ENCODE measurements around the gene CDH12.
"Not testable (repeated sequence)": the region's sequence is repeated elsewhere in the genome, so short reads cannot be mapped to it uniquely, and the experiment has no call there.

Gene CDH12

DNA sequence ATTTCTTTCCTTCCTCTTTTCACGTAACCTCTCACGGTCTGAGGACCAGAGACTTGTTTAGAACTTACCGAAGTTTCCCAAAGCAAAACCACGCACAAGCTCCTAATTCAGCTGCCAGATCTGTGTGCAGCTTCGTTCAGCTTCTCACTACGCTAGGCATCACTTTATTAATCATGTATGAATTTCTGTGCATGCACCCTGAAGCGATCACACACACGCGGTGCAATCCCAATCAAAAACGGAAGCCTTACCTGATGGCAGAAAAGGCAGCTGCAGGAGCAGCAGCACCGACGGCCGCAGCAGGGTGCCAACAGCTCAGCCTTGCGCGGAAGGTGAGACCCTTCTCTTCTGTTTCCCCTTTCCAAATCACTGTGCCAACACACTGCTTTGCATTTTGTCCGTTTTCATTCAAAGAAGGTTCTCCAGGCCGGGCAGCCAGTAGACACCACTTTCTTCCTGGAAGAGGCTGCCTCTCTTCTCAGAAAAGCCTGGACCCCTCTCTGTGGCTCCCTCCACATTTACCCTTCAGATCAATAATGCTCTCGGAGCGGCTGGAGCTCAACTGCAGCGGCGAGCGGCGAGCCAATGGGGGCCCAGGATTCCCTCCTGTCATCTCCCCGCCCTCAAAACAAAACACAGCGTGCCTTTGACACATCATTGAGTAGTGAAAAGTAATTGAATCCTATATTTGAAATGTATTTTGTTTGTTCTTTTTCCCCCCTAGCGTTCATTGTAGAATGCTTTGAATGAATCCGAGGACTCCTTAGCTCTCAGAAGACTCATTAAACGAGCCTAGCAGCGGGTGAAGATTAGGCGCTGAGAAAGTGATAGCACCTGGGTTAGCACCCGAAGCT is at the start of gene CDH12:
TSS of gene CDH12 (minus strand) at position 538 of the 854 bp plus-strand sequence.
- DNase-seq (ENCODE audit: low read depth) = no peak

DNA sequence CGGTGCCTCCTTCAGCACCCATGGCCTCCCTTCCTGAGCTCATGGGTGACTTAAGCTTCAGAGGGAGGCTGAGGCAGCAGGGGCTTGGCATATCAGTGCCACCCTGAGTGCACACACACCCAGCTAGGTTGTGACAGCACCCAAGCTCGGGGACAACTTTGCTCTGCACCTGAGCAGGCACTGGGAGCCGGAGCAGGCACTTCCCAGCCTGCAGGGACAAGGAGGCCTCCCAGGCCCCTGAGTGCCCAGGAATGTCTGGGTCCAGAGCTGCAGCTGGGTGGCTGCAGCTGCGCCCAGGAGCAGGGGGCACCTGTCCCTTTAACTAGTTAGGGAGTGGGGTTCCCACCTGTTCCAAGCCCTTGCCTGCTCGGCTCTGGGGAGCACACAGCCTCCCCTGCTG is 48.7 kb upstream of the CDH12 start:
- no peak for DNase-seq (ENCODE audit: low read depth)

DNA sequence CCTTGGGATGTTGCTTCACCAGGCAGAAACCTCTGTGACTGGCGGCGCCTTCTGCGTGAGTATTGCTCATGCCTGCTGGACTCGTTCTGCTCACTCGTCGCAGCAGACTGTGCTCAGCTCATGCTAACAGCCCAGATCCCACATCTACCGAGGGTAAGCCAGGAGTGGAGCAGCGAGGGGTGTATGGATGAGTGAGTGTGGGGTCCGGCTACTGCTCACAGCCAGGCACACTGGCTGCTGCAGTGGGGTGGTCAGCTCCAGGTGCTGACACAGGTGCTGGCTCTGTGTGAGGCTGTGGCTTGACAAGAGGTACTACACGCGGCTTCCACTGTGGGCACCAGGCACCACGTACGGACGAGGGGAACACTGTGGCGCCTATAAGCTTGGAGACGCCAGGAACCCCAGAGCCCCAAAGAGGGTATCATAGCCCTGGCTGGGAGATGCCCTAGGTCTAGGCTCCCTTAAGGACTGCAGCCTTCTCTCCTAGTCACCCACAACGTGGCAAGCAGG is 47.7 kb upstream of the CDH12 start:
- no peak for DNase-seq (ENCODE audit: low read depth)

DNA sequence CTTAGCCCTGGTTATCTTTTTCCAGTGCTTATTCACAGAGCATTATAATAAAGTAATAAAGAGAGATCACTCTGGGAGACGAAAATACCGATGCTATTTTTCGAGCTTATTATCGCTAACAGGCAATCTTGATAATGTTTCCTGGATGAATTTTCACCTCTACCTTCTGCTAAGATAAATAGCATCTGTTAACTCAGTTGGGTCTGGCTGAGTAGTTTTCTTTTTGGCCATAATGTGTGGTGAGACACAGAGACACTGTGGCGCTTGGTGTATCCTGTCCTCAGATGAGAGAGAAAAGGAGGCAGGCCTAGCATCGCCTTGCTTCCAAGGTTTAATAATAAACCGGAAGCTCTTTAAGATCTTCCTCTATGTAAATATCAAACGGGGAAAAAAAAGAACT is 46.2 kb upstream of the CDH12 start:
- no peak for DNase-seq (ENCODE audit: low read depth)

DNA sequence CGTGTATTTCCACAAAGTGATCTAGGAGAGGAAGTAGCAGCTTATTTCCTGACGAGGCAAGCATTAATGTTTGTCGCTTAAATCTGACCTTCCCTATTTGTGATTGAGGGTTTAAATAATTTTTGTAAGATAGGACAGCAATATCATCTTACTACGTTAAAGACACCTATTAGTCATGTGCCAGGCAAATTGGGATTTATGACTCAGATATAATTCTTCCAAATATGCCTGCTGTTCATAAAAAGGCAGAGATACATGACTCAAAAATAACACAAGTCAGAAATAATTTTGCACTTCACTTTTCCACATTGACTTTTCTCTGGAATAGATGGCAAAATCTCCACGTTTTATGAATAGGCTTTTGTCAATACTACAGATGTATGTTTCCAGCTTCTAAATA is 43.0 kb upstream of the CDH12 start:
- no peak for DNase-seq (ENCODE audit: low read depth)

DNA sequence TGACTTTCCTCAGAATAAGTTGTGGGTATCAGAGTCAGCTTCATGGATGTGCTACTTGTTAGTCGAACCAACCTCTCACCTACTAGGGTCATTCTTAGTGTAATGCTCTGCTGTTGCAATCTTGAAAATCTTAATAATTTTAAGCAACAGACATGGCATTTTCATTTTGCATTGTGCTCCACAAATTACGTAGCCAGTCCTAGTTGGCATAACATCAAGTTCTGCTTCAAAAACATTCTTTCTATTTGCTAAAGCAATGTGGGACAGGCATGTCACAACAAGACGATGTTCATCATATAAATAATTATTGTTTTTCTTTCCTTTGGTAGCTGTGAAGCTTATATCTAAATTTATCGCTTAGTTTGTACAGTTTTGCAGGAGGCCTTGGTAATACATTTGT is 39.3 kb upstream of the CDH12 start:
- DNase-seq (ENCODE audit: low read depth) = no peak

DNA sequence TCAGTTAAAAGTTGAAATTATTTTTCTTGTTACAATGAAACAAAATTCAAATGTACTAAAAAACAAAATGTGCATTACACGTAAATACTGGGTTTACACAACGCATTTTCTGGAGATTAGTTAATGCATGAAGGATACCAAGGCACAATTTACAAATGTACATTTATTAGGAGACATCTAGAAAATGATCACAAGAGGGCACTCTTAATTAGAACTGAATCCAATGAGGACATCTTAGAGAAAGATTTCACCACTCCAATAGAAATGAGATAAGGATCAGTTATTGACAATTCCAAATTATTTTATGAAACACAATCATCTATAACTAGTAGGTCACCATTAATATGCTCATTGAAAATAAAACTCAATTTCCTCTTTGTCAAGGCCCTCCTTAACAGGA is 36.6 kb upstream of the CDH12 start:
- no peak for DNase-seq (ENCODE audit: low read depth)

DNA sequence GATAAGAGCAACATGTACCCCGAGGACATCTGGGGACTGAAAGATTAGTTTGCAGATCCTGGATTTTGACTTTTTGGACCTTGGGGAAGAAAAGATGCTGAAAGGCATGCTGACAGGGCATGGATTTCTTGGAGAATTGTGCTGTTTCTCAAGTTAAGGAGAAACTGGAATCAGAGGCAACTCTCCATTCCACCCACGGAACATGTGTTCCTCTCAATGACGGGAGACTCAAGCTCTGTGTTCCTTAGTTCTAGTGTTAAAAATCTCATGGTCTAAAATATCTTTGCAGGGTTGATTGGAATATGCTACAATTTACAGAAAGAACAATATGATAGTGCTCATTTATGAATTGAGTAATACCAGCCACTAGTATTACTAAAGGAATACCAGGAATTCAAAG is 34.4 kb upstream of the CDH12 start:
- DNase-seq (ENCODE audit: low read depth) = no peak

DNA sequence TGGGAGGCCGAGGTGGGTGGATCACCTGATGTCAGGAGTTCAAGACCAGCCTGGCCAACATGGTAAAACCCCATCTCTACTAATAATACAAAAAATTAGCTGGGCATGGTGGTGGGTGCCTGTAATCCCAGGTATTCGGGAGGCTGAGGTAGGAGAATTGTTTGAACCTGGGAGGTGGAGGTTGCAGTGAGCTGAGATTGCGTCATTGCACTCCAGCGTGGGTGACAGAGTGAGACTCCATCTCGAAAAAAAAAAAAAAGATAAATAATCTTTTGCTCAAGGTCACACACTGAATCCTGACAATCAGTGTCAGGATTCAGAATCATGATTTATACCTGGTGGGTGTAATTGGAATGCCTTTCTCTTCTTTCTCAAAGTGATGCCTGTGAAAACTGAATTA is 5.8 kb upstream of the CDH12 start:
- DNase-seq (ENCODE audit: low read depth) = not testable (repeated sequence)

DNA sequence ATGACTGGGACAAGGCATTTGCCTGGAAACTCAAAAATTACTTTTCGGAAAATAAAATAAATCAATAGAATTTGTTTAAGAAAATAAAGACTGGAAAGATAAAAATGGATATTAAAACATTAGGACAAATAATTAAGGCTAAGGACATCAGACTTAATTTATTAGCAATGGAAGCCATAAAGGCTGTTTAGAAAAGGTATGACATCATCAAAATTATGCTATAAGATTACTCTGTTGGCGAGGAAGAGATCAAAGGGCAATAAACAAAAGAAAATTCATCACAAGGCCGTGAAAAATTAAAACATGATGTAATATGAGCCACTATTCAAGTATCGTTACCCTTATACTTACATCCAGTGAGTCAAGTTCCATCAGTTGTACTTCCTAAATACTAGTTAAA is 2.7 kb upstream of the CDH12 start:
- no peak for DNase-seq (ENCODE audit: low read depth)

DNA sequence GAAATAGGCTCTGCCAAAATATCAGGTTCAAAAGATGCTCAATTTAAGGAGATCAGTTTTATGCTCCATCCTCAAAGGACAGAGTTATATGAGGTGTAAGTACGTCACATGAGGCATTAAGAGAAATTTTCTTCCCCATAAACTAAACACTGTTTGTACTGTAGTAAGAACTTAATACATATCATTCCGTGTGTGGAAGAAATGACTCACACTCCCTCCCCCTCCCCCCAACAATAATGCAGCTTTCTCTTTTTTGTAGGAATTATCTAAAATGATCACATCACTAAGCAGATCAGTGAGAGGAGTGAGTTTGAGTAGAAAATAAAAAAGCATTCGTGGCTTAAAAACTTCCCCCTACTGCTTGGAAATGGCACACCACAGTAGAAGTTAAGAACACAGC is 2.2 kb downstream of the CDH12 start:
- DNase-seq (ENCODE audit: low read depth) = no peak

DNA sequence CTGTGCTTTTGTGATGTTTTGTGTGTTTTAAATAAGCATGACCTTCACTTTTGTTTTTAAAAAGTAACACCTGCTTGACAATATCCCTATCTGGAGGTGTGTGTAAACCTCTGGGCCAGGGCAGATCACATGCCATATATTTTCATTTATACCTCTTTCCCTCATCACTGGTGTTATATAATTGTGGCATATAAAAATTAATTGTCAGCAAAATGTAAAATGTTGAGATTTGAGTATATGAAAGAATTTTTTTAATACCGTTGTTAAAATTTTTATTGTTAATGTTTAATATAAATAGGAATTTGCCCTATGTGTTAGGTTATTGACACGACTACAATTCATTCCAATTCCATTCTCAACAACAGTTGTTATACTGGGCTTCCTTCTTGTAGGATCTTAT is 6.5 kb downstream of the CDH12 start:
- DNase-seq (ENCODE audit: low read depth) = no peak

DNA sequence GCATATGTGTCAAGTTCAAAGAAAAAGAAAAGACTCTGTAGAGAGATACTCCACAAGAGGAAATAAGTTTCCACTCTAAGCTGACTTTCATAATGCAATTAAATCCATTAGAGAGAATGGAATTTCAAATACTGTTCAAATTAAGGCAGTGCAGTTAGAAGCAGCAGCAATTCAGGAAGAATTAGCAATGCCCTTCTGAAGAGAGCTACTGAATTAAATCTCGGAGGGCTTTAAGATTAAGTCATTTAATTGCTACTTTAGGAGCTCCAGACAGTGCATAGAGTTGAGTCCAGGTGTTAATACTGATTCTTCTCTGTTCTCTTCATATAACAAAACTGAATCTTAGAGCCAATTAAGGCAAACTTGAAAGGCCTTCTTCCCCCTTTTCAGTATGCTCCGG is 8.5 kb downstream of the CDH12 start:
- DNase-seq (ENCODE audit: low read depth) = no peak

DNA sequence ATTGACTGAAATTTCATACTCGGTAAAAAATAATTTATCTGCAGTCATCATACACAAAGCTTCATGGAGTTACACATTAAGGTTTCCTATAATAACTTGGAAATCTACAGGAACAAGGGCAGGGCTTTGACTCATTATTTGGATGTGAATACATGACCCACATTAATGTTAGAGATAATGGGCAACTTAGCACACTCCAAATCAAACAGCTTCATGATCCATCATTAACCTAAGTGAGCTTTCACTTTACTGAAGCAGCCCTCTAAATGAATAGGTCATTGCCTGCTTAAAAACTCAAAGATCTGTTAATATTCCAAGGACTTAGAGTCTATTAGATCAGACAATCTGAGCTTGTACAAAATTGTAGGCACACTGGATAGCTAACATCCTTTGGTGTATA is 9.0 kb downstream of the CDH12 start:
- DNase-seq (ENCODE audit: low read depth) = no peak

DNA sequence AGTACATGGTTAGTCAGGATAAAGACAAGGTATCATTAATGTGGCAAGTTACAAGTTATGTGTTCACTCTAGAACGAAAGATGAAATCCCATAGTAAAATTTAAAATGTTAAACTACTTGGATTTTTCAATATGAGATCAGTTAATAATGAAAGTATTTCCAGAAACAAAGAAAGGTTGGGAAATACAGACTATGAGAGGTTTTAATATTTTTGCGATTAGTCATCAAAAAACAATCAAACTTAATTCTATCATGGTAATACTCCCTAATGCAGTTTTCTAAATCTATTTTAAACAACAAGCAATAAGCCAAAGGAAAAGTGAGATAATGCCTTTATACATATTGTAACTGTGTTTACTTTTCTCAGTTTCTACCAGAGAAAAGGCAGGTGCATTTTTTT is 10.6 kb downstream of the CDH12 start:
- no peak for DNase-seq (ENCODE audit: low read depth)

DNA sequence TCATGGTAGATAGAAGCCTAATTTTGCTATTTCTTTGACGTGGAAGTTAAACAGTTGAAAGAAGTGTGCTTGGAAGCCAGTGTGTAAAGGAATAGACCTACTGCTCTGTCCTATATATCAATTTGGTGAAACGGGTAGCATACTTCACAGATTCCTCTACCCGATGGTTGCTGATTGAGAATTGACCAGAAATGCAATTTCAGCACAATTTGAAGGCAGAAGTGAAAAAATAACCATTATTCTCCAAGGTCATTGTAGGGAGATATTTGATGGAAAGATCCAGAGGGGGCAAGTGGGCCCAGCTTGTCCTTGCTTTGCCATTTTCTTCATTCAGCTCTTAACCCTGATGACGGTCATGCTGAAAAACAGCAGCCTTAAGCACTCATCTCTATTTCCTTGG is 15.3 kb downstream of the CDH12 start:
- no peak for DNase-seq (ENCODE audit: low read depth)

DNA sequence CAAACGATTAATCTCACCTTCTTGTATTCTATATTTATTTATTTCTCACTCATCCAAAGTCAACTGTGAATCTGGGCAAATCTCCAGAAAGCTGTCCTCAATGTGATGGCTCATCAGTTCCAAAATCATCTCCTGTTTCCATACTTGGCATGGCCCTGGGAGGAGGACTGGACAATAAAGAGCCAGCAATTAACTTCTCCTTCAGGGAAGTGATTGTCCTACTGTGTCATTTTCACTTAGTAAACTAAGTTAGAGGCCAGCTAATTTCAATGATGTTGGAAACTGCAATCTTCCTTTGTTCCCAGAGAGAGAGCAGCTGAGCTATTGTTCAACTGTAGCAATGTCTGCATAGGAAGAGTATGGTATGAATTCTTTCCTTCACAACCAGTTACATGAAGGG is 17.5 kb downstream of the CDH12 start:
- no peak for DNase-seq (ENCODE audit: low read depth)

DNA sequence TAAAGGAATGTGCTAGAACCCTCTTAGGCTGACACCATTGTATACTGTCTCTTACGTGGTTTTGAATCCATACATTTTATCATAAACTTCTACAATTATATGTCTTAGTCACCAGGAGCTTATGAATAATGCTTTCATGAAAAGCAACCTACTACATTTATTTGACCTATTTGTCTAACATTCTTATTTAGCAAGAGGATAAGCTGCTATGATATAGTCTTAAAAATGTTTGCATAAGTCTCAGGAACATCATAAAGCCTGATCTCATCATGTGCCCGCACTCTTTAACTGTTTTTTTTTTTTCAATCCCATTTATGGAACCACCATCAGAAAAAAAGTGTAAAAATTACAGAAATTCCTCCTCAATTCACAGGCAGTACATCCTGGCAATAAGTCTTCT is 59.7 kb downstream of the CDH12 start:
- DNase-seq (ENCODE audit: low read depth) = no peak

DNA sequence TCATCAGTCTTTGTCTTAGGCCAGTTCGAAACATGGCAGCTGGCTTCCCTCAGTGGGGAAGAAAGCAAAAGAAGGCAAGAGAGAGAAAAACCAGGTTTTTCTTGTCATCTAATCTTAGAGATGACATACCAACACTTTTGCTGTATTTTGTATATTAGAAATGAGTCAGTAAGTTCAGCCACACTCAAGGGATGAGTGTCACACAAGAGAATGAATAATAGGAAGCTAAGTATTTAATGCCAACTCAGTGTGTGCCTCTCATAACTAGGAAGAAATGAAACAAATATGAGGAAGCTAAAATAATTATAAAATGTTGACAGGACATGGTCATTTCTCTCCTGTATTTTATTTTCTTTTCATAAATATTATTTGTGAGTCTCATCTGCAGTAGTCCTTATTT is 65.3 kb downstream of the CDH12 start:
- no peak for DNase-seq (ENCODE audit: low read depth)

DNA sequence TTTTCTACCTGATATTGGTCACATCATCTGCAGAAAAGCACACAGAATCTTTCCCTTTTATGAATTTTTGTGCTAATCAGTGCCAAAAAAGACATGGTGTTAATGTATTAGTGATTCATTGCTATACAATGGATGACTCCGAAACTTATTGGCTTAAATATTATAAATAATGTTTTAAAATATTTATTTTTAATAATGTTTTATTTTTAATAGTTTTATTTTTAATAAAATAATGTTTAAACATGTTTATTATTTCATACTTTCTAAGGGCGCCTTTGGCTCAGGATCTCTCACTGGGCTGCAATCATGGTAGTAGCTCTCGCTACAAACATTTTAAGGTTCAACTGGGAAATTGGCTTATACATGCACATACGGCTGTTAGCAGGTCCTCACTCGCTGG is 65.7 kb downstream of the CDH12 start:
- no peak for DNase-seq (ENCODE audit: low read depth)

DNA sequence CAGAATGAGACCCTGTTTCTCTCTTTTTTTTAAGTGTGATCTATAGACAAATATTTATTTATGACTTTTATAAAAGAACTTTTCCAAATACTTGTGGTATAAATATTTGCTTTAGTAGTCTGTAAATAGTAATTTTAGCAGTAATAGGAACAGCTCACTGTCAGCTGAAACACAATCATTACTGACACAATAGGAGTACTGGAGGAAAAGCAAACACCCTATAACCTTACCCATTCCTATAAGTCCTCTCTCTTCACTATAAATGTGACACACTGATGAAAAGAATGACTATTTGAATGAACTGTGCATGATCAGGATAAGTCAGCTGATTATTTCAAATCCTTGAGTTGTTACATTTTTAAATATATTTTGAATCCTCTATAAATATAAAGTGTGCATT is 72.4 kb downstream of the CDH12 start:
- no peak for DNase-seq (ENCODE audit: low read depth)

DNA sequence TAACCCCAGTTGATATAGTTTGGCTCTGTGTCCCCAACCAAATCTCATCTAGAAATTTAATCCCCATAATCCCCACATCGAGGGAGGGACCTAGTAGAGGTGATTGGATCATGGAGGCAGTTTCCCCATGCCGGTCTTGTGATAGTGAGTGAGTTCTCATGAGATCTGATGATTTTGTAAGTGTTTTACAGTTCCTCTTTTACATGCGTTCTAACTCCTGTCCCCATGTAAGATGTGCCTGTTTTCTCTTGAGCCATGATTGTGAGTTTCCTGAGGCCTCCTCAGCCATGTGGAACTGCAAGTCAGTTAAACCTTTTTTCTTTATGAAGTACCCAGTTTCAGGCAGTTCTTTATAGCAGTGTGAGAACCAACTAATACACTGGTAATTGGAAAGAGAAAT is 73.6 kb downstream of the CDH12 start:
- DNase-seq (ENCODE audit: low read depth) = no peak

DNA sequence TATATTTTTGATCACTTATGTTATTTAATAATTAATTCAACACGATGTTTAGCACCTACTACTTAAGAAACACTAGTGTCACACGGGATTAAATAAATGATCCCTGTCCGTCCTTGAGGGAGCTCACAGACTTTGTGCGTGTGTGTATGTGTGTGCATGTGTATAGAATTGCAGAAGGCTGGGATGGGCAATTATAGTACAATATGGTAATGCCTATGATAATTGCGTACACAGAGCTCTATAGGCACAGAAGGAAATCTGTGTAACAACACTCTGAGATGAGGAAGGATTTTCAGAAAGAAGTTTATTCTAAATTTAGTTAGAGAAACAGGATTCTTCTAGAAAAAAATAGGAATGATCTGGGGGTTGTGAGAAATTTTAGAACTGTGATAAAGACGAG is 76.9 kb downstream of the CDH12 start:
- no peak for DNase-seq (ENCODE audit: low read depth)

DNA sequence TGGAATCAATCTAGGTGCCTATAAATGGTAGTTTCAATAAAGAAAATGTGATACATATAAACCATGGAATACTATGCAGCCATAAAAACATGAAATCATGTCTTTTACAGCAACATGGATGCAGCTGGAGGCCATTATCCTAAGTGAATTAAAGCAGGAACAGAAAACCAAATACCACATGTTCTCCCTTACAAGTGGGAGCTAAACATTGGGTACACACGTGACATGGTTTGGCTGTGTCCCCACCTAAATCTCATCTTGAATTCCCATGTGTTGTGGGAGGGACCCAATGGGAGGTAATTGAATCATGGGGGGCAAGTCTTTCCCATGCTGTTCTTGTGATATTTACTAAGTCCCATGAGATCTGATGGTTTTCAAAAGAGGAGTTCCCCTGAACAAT is 78.9 kb downstream of the CDH12 start:
- not testable (repeated sequence) for DNase-seq (ENCODE audit: low read depth)

Measured in stimulated activated CD8-positive, alpha-beta memory T cell treated with anti-CD3 and anti-CD28 coated beads, Interleukin-15, amount 100 ng/mL, for 24 hours (primary cell).